Heart right ventricle (tissue), 16 donors: ENCODE measurements around the gene KCNMA1. TPM values are rescaled to one million over a fixed set of nuclear protein-coding genes. Genes with fewer than 3 reads are reported as not detected.

Experiments
- ATAC-seq, 8 donors: fragments of 200-7000 bp; cut with Tn5 transposase; one replicate each; pipeline ENCODE4 v1.9.1; 2020; ENCODE audit warnings: mild to moderate bottlenecking in 8 of 8, moderate library complexity in 8 of 8, moderate number of reproducible peaks in 1 of 8
- DNase-seq, 2 donors: peaks; one replicate each; pipeline ENCODE4 v3.0.0-alpha.2; 2020
- H3K27ac ChIP-seq, 10 donors: fragments of 200-600 bp; sonication (generic) in 2 of 10; one replicate each; pipeline versions ENCODE4 v1.5.0 to v1.8.0; 2020 to 2022; ENCODE audit warnings: mild to moderate bottlenecking in 3 of 10
- H3K27me3 ChIP-seq, 7 donors: fragments of 200-600 bp; one replicate each; pipeline ENCODE4 v1.8.0; 2021 to 2022; ENCODE audit warnings: mild to moderate bottlenecking in 2 of 7
- H3K36me3 ChIP-seq, 9 donors: fragments of 200-600 bp; sonication (generic) in 1 of 9; one replicate each; pipeline versions ENCODE4 v1.5.0 to v1.8.0; 2020 to 2022; ENCODE audit warnings: mild to moderate bottlenecking in 2 of 9
- H3K4me1 ChIP-seq, 9 donors: fragments of 200-600 bp; sonication (generic) in 1 of 9; one replicate each; pipeline versions ENCODE4 v1.5.0 to v1.8.0; 2020 to 2022; ENCODE audit warnings: mild to moderate bottlenecking in 4 of 9
- H3K4me3 ChIP-seq, 10 donors: fragments of 200-600 bp; sonication (generic) in 2 of 10; one replicate each; pipeline versions ENCODE4 v1.5.0 to v1.8.0; 2020 to 2022; ENCODE audit warnings: mild to moderate bottlenecking in 7 of 10, moderate library complexity in 2 of 10
- H3K9me3 ChIP-seq, 11 donors: fragments of 200-600 bp in 10 of 11; sonication (generic) in 2 of 11; one replicate each; pipeline versions ENCODE4 v1.5.0 to v1.8.0; 2013 to 2022; ENCODE audit warnings: mild to moderate bottlenecking in 2 of 11, control low read depth in 1 of 11, moderate library complexity in 1 of 11
- WGBS, 2 donors: extraction: QIAGEN DNeasy Blood & Tissue Kit; methylation state at CpG; one replicate each; pipeline ENCODE4 v1.1.7; 2013; ENCODE audit warnings: inconsistent platforms in 1 of 2; 5-methylcytosine and 5-hydroxymethylcytosine counted together
- intact Hi-C, 10 donors: fragments of 100-400 bp; cut with DNase I; formaldehyde crosslinking; loops; one replicate each; pipeline versions ENCODE4 v1.11.1 to v1.14.2; 2022
- polyA plus RNA-seq, 2 donors: library from polyadenylated mRNA; stranded (reverse); fragments of 200-250 nt; gene quantifications; one replicate each; pipeline ENCODE4 v1.2.3, GENCODE V29; 2013
- total RNA-seq, 10 donors: library from RNA; stranded (reverse); fragmentation: NEBNext Ultra II Directional in 3 of 10; extraction: Animal tissue kit (Norgen Biotek cat#: 25700) in 3 of 10; gene quantifications; one replicate each; pipeline versions ENCODE4 v1.2.1 to v1.2.4, GENCODE V29; 2021 to 2023
- TF ChIP-seq, protein P1 (sequence below), 9 donors: fragments of 200-600 bp; sonication (generic) in 2 of 9; IDR thresholded peaks; one replicate each; pipeline versions ENCODE4 v1.5.0 to v1.8.0; 2021 to 2022; ENCODE audit warnings: antibody characterized with exemption in 9 of 9, mild to moderate bottlenecking in 5 of 9, moderate library complexity in 1 of 9
- donor health status: Arrhythmogenic right ventricular cardiomyopathy.
- donor health status: ischemic (EF 13 %, LVEDD 7.1; RV severe dilation, severe dysfunction).
- donor health status: healthy with polysubstance abuse.
- donor health status: DM: no; HTN: yes; CAD: no.
- donor health status: DM: no; HTN: no; CAD: no.
- donor health status: ischemic (EF 25% LVEDD 6.9; RV normal size, moderate dysfunction).
- donor health status: ischemic (EF 25% LVEDD 5.7; RV mildly dilated, moderate dysfunction).
- donor health status: healthy.
- donor health status: DM: yes; HTN: yes; CAD: no.
- donor health status: Ischemic cardiomyopathy.
- donor health status: ischemic (EF 35%, LVEDD 5.7; RV mildly dilated, moderate dysfunction).
- donor health status: nonischemic (EF 11% LVEDD 7.7; RV severe dilation, severe dysfunction).
- donor health status: DM: yes; HTN: yes; CAD: no.
- donor health status: PGD.
- donor health status: ischemic (EF 29% LVEDD 5.4; RV normal size, mild dysfunction).
- donor health status: nonischemic (EF 23%, LVEDD 6.1; RV moderate dilation, normal function).

The KCNMA1 gene
- total and polyA plus RNA-seq, 12 donors = 0.59 to 5.3 (median 1.6) TPM

- TF ChIP-seq, protein P1, sequence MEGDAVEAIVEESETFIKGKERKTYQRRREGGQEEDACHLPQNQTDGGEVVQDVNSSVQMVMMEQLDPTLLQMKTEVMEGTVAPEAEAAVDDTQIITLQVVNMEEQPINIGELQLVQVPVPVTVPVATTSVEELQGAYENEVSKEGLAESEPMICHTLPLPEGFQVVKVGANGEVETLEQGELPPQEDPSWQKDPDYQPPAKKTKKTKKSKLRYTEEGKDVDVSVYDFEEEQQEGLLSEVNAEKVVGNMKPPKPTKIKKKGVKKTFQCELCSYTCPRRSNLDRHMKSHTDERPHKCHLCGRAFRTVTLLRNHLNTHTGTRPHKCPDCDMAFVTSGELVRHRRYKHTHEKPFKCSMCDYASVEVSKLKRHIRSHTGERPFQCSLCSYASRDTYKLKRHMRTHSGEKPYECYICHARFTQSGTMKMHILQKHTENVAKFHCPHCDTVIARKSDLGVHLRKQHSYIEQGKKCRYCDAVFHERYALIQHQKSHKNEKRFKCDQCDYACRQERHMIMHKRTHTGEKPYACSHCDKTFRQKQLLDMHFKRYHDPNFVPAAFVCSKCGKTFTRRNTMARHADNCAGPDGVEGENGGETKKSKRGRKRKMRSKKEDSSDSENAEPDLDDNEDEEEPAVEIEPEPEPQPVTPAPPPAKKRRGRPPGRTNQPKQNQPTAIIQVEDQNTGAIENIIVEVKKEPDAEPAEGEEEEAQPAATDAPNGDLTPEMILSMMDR (IDR thresholded peaks at IDR 0.05) = peak; percentile 58 to 87 (median 79)
- peaks cover 0 to 5% (median 0%) of the 10 kb centered on the region in 7 donors for H3K27me3 ChIP-seq
- H3K27ac ChIP-seq = no peak overlapping the region
- ATAC-seq (peak; percentile 68 to 83 (median 77)), DNase-seq (peak in 1 of 2 donors; percentile 54)
- H3K36me3 ChIP-seq = no peaks in the 10 kb centered on the region
- 64 to 67% methylated on average over 3 of the region's 3 CpGs for WGBS, 2 donors
- H3K9me3 ChIP-seq = peaks cover 0 to 6% (median 0%) of the 10 kb centered on the region in 11 donors
- intact Hi-C loops = loop anchor here in 4 of 10 donors (5.0 to 10.0 kb wide), 5 partner anchors 102 to 1600 kb away; partner anchors contain the start of gene ZNF503 (in 1 of the 4)
- H3K4me3 ChIP-seq = no peak overlapping the region
- H3K4me1 ChIP-seq = peaks cover 0 to 5% (median 0%) of the 10 kb centered on the region in 9 donors
Observed at GRCh38 chr10:77004917-77005564, 632.6 kb downstream of the KCNMA1 start.

DNA sequence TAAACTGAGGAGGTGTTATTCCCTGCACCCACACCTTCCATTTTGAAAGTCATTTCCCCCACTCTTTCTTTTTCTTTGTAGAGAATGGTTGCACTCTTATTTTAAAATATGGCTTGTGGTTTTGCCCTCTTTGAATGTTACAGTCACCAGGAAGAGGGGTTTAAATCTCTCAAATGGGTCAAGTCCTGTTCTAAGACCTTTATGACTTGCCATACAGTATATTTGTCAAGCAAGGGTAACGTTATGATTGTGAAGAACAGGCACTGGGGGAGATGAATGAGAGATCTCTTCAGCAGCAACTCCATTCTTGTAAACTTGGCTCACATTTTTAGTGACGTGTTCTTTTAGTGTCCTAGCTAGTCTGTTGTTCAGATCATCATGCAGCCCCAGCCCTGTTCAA is 634.7 kb downstream of the KCNMA1 start:
- Histone ChIP-seq H3K27ac (no peak overlapping the region), H3K9me3 (peaks cover 0 to 6% (median 0%) of the 10 kb centered on the region in 11 donors), H3K27me3 (peaks cover 0 to 5% (median 0%) of the 10 kb centered on the region in 7 donors), H3K4me1 (peaks cover 0 to 5% (median 0%) of the 10 kb centered on the region in 9 donors), H3K36me3 (no peaks in the 10 kb centered on the region), H3K4me3 (no peak overlapping the region)
- intact Hi-C loops = loop anchor here in 2 of 10 donors (10.0 kb wide), 3 partner anchors 708 to 1598 kb away; partner anchors contain the start of gene ZNF503 (in 1 of the 2)
- ATAC-seq (no peak), DNase-seq (no peak)
- 36 to 78% methylated on average over 2 of the region's 2 CpGs for WGBS, 2 donors
- TF ChIP-seq, protein P1 (IDR thresholded peaks at IDR 0.05) = no peak

DNA sequence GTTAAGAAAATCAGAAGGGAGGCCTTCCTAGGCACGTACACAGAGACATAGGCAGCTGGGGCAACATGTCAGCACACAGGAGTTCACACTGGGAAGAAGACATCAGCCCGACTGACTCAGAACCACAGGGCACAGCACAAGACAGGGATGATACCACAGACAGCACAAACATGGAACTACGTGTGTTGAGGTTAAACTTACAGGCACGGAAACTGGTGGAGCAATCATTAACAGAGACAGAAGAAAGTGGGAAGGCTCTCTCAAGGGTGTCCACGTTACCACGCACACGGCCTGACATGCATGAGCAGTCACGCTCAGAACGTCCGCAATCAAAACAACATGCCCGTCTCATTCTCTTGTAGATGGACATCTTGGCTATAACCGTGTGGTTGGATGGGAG is 636.4 kb downstream of the KCNMA1 start:
- ATAC-seq = no peak
- WGBS, 2 donors = 90 to 93% methylated on average over 12 of the region's 12 CpGs
- Histone ChIP-seq H3K27me3 (peaks cover 0 to 5% (median 0%) of the 10 kb centered on the region in 7 donors), H3K9me3 (no peaks in the 10 kb centered on the region), H3K4me1 (peaks cover 0 to 5% (median 0%) of the 10 kb centered on the region in 9 donors), H3K27ac (no peak overlapping the region), H3K4me3 (no peak overlapping the region), H3K36me3 (no peaks in the 10 kb centered on the region)
- TF ChIP-seq, protein P1 (IDR thresholded peaks at IDR 0.05) = no peak
- intact Hi-C loops = loop anchor here in 2 of 10 donors (10.0 kb wide), 3 partner anchors 706 to 1596 kb away; partner anchors contain the start of gene ZNF503 (in 1 of the 2)
- no peak for DNase-seq

- Histone ChIP-seq H3K27ac (no peak overlapping the region), H3K4me3 (no peak overlapping the region), H3K4me1 (peaks cover 0 to 5% (median 0%) of the 10 kb centered on the region in 9 donors), H3K27me3 (peaks cover 0 to 5% (median 0%) of the 10 kb centered on the region in 7 donors), H3K36me3 (no peaks in the 10 kb centered on the region), H3K9me3 (no peaks in the 10 kb centered on the region)
- DNase-seq = no peak
- no peak for ATAC-seq
- intact Hi-C loops = loop anchor here in 1 of 10 donors (10.0 kb wide), 1 partner anchor 444 kb away; no protein-coding TSS in a partner anchor
- TF ChIP-seq, protein P1 (IDR thresholded peaks at IDR 0.05) = no peak
- 69 to 82% methylated on average over 2 of the region's 2 CpGs for WGBS, 2 donors
Observed at GRCh38 chr10:76998451-76998850, 639.2 kb downstream of the KCNMA1 start.
